DMS114 treated with DMSO at 0.1 percent for 48 hours (cell line): ENCODE results near the gene TOMT.
"Not testable (repeated sequence)": the region's sequence is repeated elsewhere in the genome, so short reads cannot be mapped to it uniquely, and the experiment has no call there.

Experiments used
- DNase-seq: peaks from one replicate; lab custom pipeline; 2025; ENCODE audit not compliant: unreplicated experiment; lab: John Stamatoyannopoulos, UW

The TOMT gene

GRCh38 chr11:72123117-72123653 is 17.5 kb downstream of the TOMT start:
- no peak for DNase-seq

- no peak for DNase-seq
These were observed 18.3 kb downstream of the TOMT start for GRCh38 chr11:72124046-72124445.

GRCh38 chr11:72125956-72126355 is 20.2 kb downstream of the TOMT start:
- DNase-seq, result no peak

- DNase-seq, result no peak
These were observed 22.2 kb downstream of the TOMT start for GRCh38 chr11:72127923-72128322.

- DNase-seq, result no peak
These were observed 23.7 kb downstream of the TOMT start for GRCh38 chr11:72129381-72129780.

- no peak for DNase-seq
These were observed 26.9 kb downstream of the TOMT start for GRCh38 chr11:72132646-72133045.

- not testable (repeated sequence) for DNase-seq
These were observed 29.7 kb downstream of the TOMT start, which contains the start of gene FOLR3 for GRCh38 chr11:72135473-72135872. FOLR3 (plus strand) TSS chr11:72135725; CDS start chr11:72135953, 228 bp downstream.

GRCh38 chr11:72135891-72136683 is 30.4 kb downstream of the TOMT start:
- DNase-seq, result no peak

GRCh38 chr11:72136684-72137262 is 31.0 kb downstream of the TOMT start:
- no peak for DNase-seq

GRCh38 chr11:72138821-72139390 is 33.2 kb downstream of the TOMT start:
- no peak for DNase-seq

- no peak for DNase-seq
These were observed 33.8 kb downstream of the TOMT start for GRCh38 chr11:72139500-72139899.

- DNase-seq, result no peak
These were observed 34.9 kb downstream of the TOMT start for GRCh38 chr11:72140661-72141060.

- DNase-seq, result no peak
These were observed 35.3 kb downstream of the TOMT start for GRCh38 chr11:72141066-72141465.

- not testable (repeated sequence) for DNase-seq
These were observed 36.4 kb downstream of the TOMT start for GRCh38 chr11:72142086-72142485.

GRCh38 chr11:72142543-72142942 is 36.8 kb downstream of the TOMT start:
- not testable (repeated sequence) for DNase-seq

GRCh38 chr11:72144807-72145565 is 39.3 kb downstream of the TOMT start:
- no peak for DNase-seq

- no peak for DNase-seq
These were observed 40.9 kb downstream of the TOMT start for GRCh38 chr11:72146625-72147024.

GRCh38 chr11:72150882-72151281 is 45.2 kb downstream of the TOMT start:
- no peak for DNase-seq

GRCh38 chr11:72153874-72154273 is 48.1 kb downstream of the TOMT start:
- DNase-seq, result not testable (repeated sequence)

GRCh38 chr11:72154816-72155215 is 49.1 kb downstream of the TOMT start:
- DNase-seq, result no peak

- no peak for DNase-seq
These were observed 50.0 kb downstream of the TOMT start for GRCh38 chr11:72155751-72156150.
